HG02884 (cell line): ENCODE results near the gene ZCRB1.
A peak's percentile ranks its signal among the peaks of the same experiment; 100 is the strongest.
"Not testable (repeated sequence)": the region's sequence is repeated elsewhere in the genome, so short reads cannot be mapped to it uniquely, and the experiment has no call there.

ENCODE experiments used
- ATAC-seq: cut with Tn5 transposase; IDR thresholded peaks from one replicate; pipeline ENCODE4 v1.9.1; 2021; ENCODE audit warnings: mild to moderate bottlenecking, moderate library complexity; ENCODE audit not compliant: unreplicated experiment

Gene ZCRB1

GRCh38 chr12:42332301-42333285 is 6.7 kb upstream of the ZCRB1 start:
- peak; percentile 77 for ATAC-seq

- ATAC-seq, result not testable (repeated sequence)
Observed at GRCh38 chr12:42330097-42330496, 4.2 kb upstream of the ZCRB1 start.

- ATAC-seq, result no peak
Observed at GRCh38 chr12:42327227-42327590, 1.3 kb upstream of the ZCRB1 start.

GRCh38 chr12:42326541-42327226 is 790 bp upstream of the ZCRB1 start:
- no peak for ATAC-seq

- ATAC-seq, result no peak
Observed at GRCh38 chr12:42325326-42325652, 605 bp downstream of the ZCRB1 start.

GRCh38 chr12:42323856-42324255 is 2.0 kb downstream of the ZCRB1 start:
- no peak for ATAC-seq

- ATAC-seq, result no peak
Observed at GRCh38 chr12:42322567-42322966, 3.3 kb downstream of the ZCRB1 start.

- no peak for ATAC-seq
Observed at GRCh38 chr12:42320796-42321195, 5.1 kb downstream of the ZCRB1 start.

GRCh38 chr12:42315108-42315507 is 10.8 kb downstream of the ZCRB1 start:
- no peak for ATAC-seq

GRCh38 chr12:42309996-42310395 is 15.9 kb downstream of the ZCRB1 start:
- ATAC-seq, result no peak

- ATAC-seq, result no peak
Observed at GRCh38 chr12:42308390-42308789, 17.5 kb downstream of the ZCRB1 start.

- no peak for ATAC-seq
Observed at GRCh38 chr12:42306297-42306696, 19.6 kb downstream of the ZCRB1 start.

GRCh38 chr12:42299392-42300308 is 26.2 kb downstream of the ZCRB1 start:
- peak; percentile 90 for ATAC-seq

GRCh38 chr12:42298887-42299286 is 27.0 kb downstream of the ZCRB1 start:
- no peak for ATAC-seq

GRCh38 chr12:42296503-42297109 is 29.3 kb downstream of the ZCRB1 start:
- ATAC-seq, result no peak

GRCh38 chr12:42291680-42292079 is 34.2 kb downstream of the ZCRB1 start:
- ATAC-seq, result no peak

GRCh38 chr12:42288544-42288943 is 37.4 kb downstream of the ZCRB1 start:
- no peak for ATAC-seq

- ATAC-seq, result no peak
Observed at GRCh38 chr12:42286741-42287140, 39.2 kb downstream of the ZCRB1 start.

GRCh38 chr12:42285431-42285830 is 40.5 kb downstream of the ZCRB1 start:
- ATAC-seq, result no peak

GRCh38 chr12:42284876-42285275 is 41.0 kb downstream of the ZCRB1 start:
- no peak for ATAC-seq

GRCh38 chr12:42284157-42284556 is 41.7 kb downstream of the ZCRB1 start:
- ATAC-seq, result peak; percentile 54
